Liver (tissue), 3 donors: ENCODE measurements around the gene RARG.

ENCODE experiments used
- EGR1 ChIP-seq, 2 donors: IDR thresholded peaks; 2 replicates each; pipeline ENCODE4 v1.6.1; 2016 to 2018; ENCODE audit warnings: antibody characterized with exemption in 2 of 2, low read depth in 2 of 2
- FOXA2 ChIP-seq: IDR thresholded peaks from 2 replicates; pipeline ENCODE4 v1.6.1; 2016; ENCODE audit warnings: antibody characterized with exemption
- JUND ChIP-seq, 2 donors: IDR thresholded peaks; 2 replicates each; pipeline ENCODE4 v1.6.1; 2016; ENCODE audit warnings: antibody characterized with exemption in 2 of 2
- NR2F2 ChIP-seq: IDR thresholded peaks from 2 replicates; pipeline ENCODE4 v1.6.1; 2016; ENCODE audit warnings: antibody characterized with exemption
- RAD21 ChIP-seq, 2 donors: IDR thresholded peaks; 2 replicates each; pipeline ENCODE4 v1.6.1; 2016; ENCODE audit warnings: antibody characterized with exemption in 2 of 2, mild to moderate bottlenecking in 2 of 2
- RXRA ChIP-seq, 2 donors: IDR thresholded peaks; 2 replicates each; pipeline ENCODE4 v1.6.1; 2017 to 2018; ENCODE audit warnings: antibody characterized with exemption in 2 of 2, mild to moderate bottlenecking in 1 of 2
- SP1 ChIP-seq: IDR thresholded peaks from 2 replicates; pipeline ENCODE4 v1.6.1; 2018; ENCODE audit warnings: antibody characterized with exemption, mild to moderate bottlenecking
- TAF1 ChIP-seq: conservative IDR thresholded peaks from 2 replicates; pipeline ENCODE4 v1.6.1; 2016; ENCODE audit warnings: antibody characterized with exemption, mild to moderate bottlenecking
- YY1 ChIP-seq: IDR thresholded peaks from 2 replicates; pipeline ENCODE4 v1.6.1; 2016; ENCODE audit warnings: antibody characterized with exemption, mild to moderate bottlenecking
- TF ChIP-seq, protein P1 (sequence below): fragments of 150-350 bp; IDR thresholded peaks from 2 replicates; pipeline ENCODE4 v1.5.1; 2017; ENCODE audit warnings: improper control_type of control experiment, low read depth, low read length; ENCODE audit not compliant: missing input control
- TF ChIP-seq, protein P2 (sequence below): IDR thresholded peaks from 2 replicates; pipeline ENCODE4 v1.6.1; 2016; ENCODE audit warnings: antibody characterized with exemption
- TF ChIP-seq, protein P3 (sequence below): IDR thresholded peaks from 2 replicates; pipeline ENCODE4 v1.6.1; 2016; ENCODE audit warnings: antibody characterized with exemption
- TF ChIP-seq, protein P4 (sequence below): IDR thresholded peaks from 2 replicates; pipeline ENCODE4 v1.6.1; 2016; ENCODE audit warnings: antibody characterized with exemption, mild to moderate bottlenecking
- donor health status: healthy.
- donor health status: healthy.

DNA sequence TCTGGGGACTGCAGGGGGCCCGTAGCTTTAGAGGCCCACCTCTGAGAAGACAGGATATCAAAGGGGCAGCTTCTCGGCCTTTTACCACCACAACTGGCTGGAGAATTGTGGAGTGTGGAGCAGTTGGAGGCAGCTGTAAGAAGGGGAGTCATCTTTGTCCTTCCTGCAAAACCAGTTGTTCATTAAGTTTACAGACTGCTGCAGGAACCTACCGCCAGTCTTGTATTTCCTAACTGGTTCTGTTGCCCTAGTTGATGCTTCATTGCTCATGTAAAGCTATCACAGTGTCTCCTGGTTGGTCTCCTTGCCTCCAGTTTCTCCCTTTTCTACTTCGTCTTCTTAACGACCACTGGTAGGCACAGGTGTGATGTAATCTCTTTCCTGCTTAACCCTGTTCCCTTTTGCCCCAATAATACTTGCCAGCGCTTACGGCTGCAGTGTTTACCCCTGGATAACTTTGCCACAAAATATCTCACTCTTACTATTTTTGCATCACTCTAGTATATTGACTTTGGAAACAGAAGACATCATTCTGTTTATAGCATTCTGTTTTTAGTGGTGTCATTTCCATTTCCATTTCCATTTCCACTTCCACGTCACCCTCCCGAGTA, 48.0 kb upstream of the RARG start:
- TF ChIP-seq, protein P1, sequence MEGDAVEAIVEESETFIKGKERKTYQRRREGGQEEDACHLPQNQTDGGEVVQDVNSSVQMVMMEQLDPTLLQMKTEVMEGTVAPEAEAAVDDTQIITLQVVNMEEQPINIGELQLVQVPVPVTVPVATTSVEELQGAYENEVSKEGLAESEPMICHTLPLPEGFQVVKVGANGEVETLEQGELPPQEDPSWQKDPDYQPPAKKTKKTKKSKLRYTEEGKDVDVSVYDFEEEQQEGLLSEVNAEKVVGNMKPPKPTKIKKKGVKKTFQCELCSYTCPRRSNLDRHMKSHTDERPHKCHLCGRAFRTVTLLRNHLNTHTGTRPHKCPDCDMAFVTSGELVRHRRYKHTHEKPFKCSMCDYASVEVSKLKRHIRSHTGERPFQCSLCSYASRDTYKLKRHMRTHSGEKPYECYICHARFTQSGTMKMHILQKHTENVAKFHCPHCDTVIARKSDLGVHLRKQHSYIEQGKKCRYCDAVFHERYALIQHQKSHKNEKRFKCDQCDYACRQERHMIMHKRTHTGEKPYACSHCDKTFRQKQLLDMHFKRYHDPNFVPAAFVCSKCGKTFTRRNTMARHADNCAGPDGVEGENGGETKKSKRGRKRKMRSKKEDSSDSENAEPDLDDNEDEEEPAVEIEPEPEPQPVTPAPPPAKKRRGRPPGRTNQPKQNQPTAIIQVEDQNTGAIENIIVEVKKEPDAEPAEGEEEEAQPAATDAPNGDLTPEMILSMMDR: no peak
- TF ChIP-seq, protein P2, sequence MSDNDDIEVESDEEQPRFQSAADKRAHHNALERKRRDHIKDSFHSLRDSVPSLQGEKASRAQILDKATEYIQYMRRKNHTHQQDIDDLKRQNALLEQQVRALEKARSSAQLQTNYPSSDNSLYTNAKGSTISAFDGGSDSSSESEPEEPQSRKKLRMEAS: no peak
- TF ChIP-seq SP1 (peak; percentile 40), TAF1 (no peak), EGR1 (IDR thresholded peaks at IDR 0.05; ENCODE audit: low read depth in 2 of 2) (no peak), YY1 (no peak), RXRA (IDR thresholded peaks at IDR 0.05) (peak in 1 of 2 donors; percentile 39), JUND (IDR thresholded peaks at IDR 0.05) (no peak), RAD21 (IDR thresholded peaks at IDR 0.05) (no peak), NR2F2 (no peak), FOXA2 (peak; percentile 36)
- TF ChIP-seq, protein P3, sequence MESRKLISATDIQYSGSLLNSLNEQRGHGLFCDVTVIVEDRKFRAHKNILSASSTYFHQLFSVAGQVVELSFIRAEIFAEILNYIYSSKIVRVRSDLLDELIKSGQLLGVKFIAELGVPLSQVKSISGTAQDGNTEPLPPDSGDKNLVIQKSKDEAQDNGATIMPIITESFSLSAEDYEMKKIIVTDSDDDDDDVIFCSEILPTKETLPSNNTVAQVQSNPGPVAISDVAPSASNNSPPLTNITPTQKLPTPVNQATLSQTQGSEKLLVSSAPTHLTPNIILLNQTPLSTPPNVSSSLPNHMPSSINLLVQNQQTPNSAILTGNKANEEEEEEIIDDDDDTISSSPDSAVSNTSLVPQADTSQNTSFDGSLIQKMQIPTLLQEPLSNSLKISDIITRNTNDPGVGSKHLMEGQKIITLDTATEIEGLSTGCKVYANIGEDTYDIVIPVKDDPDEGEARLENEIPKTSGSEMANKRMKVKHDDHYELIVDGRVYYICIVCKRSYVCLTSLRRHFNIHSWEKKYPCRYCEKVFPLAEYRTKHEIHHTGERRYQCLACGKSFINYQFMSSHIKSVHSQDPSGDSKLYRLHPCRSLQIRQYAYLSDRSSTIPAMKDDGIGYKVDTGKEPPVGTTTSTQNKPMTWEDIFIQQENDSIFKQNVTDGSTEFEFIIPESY: no peak
- TF ChIP-seq, protein P4, sequence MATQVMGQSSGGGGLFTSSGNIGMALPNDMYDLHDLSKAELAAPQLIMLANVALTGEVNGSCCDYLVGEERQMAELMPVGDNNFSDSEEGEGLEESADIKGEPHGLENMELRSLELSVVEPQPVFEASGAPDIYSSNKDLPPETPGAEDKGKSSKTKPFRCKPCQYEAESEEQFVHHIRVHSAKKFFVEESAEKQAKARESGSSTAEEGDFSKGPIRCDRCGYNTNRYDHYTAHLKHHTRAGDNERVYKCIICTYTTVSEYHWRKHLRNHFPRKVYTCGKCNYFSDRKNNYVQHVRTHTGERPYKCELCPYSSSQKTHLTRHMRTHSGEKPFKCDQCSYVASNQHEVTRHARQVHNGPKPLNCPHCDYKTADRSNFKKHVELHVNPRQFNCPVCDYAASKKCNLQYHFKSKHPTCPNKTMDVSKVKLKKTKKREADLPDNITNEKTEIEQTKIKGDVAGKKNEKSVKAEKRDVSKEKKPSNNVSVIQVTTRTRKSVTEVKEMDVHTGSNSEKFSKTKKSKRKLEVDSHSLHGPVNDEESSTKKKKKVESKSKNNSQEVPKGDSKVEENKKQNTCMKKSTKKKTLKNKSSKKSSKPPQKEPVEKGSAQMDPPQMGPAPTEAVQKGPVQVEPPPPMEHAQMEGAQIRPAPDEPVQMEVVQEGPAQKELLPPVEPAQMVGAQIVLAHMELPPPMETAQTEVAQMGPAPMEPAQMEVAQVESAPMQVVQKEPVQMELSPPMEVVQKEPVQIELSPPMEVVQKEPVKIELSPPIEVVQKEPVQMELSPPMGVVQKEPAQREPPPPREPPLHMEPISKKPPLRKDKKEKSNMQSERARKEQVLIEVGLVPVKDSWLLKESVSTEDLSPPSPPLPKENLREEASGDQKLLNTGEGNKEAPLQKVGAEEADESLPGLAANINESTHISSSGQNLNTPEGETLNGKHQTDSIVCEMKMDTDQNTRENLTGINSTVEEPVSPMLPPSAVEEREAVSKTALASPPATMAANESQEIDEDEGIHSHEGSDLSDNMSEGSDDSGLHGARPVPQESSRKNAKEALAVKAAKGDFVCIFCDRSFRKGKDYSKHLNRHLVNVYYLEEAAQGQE: no peak
